Measurements from ENCODE around the gene GBX1. TPM values are rescaled to one million over a fixed set of nuclear protein-coding genes. Genes with fewer than 3 reads are reported as not detected.

Gene GBX1
- total RNA-seq, 4 donors from 2014 or later = not detected

DNA sequence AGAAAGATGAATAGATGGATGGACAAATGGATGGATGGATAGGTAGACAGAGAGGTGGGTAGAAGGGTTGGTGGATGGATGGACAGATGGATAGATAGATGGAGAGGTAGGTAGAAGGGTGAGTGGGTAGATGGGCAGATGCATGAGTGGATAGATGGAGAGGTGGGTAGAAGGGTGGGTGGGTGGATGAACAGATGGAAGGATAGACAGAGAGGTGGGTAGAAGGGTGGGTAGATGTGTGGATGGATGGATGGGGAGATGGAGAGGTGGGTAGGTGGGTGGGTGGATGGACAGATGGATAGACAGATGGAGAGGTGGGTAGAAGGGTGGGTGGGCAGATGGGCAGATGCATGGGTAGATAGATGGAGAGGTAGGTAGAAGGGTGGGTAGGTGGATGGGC, 30.4 kb upstream of the GBX1 start:
- Histone ChIP-seq H3K27ac (replicated peaks in 1 of 4) (no peak overlapping the region), H3K27me3 (peaks cover 0 to 21% (median 0%) of the 10 kb centered on the region in 4 donors), H3K36me3 (no peaks in the 10 kb centered on the region), H3K4me1 (peaks cover 0 to 11% (median 10%) of the 10 kb centered on the region in 4 donors), H3K9me3 (no peaks in the 10 kb centered on the region), H3K4me3 (no peak overlapping the region)
- intact Hi-C loops (cut with DNase I) = no loop called here
- TF ChIP-seq EP300 (IDR thresholded peaks at IDR 0.05) = no peak
- TF ChIP-seq, protein P1, sequence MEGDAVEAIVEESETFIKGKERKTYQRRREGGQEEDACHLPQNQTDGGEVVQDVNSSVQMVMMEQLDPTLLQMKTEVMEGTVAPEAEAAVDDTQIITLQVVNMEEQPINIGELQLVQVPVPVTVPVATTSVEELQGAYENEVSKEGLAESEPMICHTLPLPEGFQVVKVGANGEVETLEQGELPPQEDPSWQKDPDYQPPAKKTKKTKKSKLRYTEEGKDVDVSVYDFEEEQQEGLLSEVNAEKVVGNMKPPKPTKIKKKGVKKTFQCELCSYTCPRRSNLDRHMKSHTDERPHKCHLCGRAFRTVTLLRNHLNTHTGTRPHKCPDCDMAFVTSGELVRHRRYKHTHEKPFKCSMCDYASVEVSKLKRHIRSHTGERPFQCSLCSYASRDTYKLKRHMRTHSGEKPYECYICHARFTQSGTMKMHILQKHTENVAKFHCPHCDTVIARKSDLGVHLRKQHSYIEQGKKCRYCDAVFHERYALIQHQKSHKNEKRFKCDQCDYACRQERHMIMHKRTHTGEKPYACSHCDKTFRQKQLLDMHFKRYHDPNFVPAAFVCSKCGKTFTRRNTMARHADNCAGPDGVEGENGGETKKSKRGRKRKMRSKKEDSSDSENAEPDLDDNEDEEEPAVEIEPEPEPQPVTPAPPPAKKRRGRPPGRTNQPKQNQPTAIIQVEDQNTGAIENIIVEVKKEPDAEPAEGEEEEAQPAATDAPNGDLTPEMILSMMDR (IDR thresholded peaks at IDR 0.05) = no peak
- TF ChIP-seq POLR2A (IDR thresholded peaks at IDR 0.05; ENCODE audit: low read depth) = no peak
- no peak for TF ChIP-seq POLR2AphosphoS5 (IDR thresholded peaks at IDR 0.05)
- DNase-seq (ENCODE audit: extremely low spot score) = no peak

DNA sequence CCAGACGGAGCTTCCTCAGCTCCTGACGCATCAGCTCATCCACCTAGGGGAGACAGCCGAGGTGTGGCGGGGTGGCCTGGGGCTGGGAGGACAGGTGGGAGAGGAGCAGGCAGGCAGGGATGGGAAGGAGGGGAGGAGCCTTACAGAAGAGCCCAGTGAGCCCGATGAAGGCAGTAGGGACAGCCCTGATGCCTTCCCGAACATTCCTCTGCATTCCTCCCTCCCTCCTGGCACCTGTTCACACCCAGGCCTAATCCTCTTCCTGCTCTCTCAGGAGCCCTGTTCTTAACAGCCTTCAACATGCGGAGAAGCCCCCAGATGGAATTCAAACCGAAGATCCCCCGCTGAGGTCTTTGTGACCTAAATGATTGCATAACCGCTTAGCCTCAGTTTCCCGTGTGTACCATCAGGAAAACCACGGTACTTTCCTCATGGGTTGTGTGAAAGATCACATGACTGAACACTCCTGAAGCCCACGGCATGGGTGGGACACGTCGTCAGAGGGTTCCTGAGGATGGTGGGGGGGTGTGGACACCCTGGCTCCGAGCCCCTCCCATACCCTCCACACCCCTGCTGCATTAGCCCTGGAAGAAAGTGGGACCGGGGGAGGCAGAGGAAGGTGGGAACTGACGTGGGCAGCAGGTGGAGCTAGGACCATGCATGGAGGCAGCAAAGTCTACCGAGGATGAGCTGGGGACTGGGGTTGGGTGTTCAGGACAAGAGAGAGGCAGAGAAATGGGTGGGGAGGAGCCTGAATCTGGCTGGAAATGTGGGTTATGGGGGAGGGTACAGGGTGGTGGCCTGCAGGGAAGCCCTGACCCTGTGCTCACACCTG, 28.3 kb upstream of the GBX1 start:
- Histone ChIP-seq H3K36me3 (no peaks in the 10 kb centered on the region), H3K27ac (replicated peaks in 1 of 4) (no peak overlapping the region), H3K27me3 (peaks cover 0 to 32% (median 0%) of the 10 kb centered on the region in 4 donors), H3K4me1 (peaks cover 0 to 11% (median 10%) of the 10 kb centered on the region in 4 donors), H3K4me3 (no peak overlapping the region), H3K9me3 (no peaks in the 10 kb centered on the region)
- no peak for DNase-seq (ENCODE audit: extremely low spot score)
- intact Hi-C loops (cut with DNase I) = no loop called here
- TF ChIP-seq EP300 (IDR thresholded peaks at IDR 0.05) (no peak), POLR2A (IDR thresholded peaks at IDR 0.05; ENCODE audit: low read depth) (no peak), POLR2AphosphoS5 (IDR thresholded peaks at IDR 0.05) (no peak)
- TF ChIP-seq, protein P1 (IDR thresholded peaks at IDR 0.05) = no peak
- 64% methylated on average over 18 of the region's 19 CpGs for WGBS

DNA sequence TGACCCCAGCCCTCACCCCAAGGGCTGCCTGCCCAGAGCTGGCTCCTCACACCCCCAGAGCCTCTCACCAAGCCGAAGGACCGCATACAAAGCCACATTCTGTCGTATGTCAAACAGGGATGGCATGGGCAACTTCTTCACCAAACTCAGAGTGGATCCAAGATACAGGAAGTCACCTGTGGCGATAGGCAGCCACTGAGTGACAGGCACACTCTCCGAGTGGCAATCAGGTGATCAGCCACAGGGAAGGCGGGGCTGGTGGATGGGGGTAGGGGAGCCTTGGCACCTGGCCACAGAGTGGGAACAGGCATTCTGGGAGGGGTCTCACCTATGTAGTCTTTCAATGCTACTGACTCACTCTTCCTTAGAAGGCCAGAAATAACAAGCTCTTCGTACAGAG, 26.7 kb upstream of the GBX1 start:
- H3K4me3 ChIP-seq = no peak overlapping the region
- no peak overlapping the region for H3K27ac ChIP-seq (replicated peaks in 1 of 4)
- DNase-seq (ENCODE audit: extremely low spot score) = no peak
- H3K4me1 ChIP-seq = peaks cover 0 to 3% (median 3%) of the 10 kb centered on the region in 4 donors
- H3K27me3 ChIP-seq = peaks cover 0 to 32% (median 0%) of the 10 kb centered on the region in 4 donors
- WGBS = 64% methylated on average over 6 of the region's 7 CpGs
- TF ChIP-seq, protein P1 (IDR thresholded peaks at IDR 0.05) = no peak
- TF ChIP-seq POLR2AphosphoS5 (IDR thresholded peaks at IDR 0.05) = no peak
- no peak for TF ChIP-seq EP300 (IDR thresholded peaks at IDR 0.05)
- no peak for TF ChIP-seq POLR2A (IDR thresholded peaks at IDR 0.05; ENCODE audit: low read depth)
- no peaks in the 10 kb centered on the region for H3K9me3 ChIP-seq
- intact Hi-C loops (cut with DNase I) = no loop called here
- no peaks in the 10 kb centered on the region for H3K36me3 ChIP-seq

DNA sequence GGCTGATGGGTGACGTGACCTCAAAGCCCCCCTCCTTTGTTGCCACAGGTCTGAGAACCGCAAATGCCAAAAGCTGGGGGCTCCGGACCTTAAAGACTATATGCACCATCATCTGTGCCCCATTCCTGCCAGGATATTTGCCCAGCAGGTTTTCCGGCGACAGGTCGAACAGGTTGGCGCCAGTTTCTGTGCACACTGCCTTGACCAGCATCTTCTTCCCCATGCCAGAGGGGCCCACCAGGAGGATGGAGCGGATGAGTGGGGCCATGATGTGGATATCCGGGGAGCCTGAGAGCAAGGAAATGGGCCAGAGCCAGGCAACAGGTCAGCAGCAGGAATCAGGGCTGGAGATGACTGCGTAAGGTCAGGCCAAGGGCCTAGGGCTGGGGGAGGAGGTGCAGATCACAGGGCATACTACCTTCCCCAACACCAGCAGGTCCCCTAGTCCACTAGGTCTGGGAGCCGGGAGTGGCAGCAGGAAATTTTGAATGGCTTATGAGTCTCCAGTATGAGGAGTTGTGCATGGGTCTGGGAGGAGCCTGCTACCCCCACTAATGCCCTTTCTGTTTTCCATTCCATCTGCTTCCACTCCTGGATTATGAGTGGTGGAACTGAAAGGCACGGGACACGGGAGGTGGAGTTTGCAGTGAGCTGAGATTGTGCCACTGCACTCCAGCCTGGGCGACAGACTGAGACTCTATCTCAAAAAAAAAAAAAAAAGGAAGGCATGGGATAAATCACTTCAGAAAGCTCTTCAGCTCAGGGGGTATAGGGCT, 25.9 kb upstream of the GBX1 start:
- Histone ChIP-seq H3K4me1 (peaks cover 0 to 1% (median 0%) of the 10 kb centered on the region in 4 donors), H3K27me3 (peaks cover 0 to 32% (median 0%) of the 10 kb centered on the region in 4 donors), H3K9me3 (no peaks in the 10 kb centered on the region), H3K4me3 (no peak overlapping the region), H3K27ac (replicated peaks in 1 of 4) (no peak overlapping the region), H3K36me3 (no peaks in the 10 kb centered on the region)
- no peak for TF ChIP-seq POLR2AphosphoS5 (IDR thresholded peaks at IDR 0.05)
- TF ChIP-seq, protein P1 (IDR thresholded peaks at IDR 0.05) = no peak
- WGBS = 91% methylated on average over 12 of the region's 14 CpGs
- DNase-seq (ENCODE audit: extremely low spot score) = no peak
- intact Hi-C loops (cut with DNase I) = no loop called here

Measured in esophagus muscularis mucosa (tissue), 4 donors.